GM21528 (cell line): ENCODE data around the gene GSAP.

Experiments used
- ATAC-seq: cut with Tn5 transposase; IDR thresholded peaks from one replicate; pipeline ENCODE4 v1.9.1; 2021; ENCODE audit warnings: mild to moderate bottlenecking, moderate library complexity; ENCODE audit not compliant: unreplicated experiment, low FRiP score

Gene GSAP

DNA sequence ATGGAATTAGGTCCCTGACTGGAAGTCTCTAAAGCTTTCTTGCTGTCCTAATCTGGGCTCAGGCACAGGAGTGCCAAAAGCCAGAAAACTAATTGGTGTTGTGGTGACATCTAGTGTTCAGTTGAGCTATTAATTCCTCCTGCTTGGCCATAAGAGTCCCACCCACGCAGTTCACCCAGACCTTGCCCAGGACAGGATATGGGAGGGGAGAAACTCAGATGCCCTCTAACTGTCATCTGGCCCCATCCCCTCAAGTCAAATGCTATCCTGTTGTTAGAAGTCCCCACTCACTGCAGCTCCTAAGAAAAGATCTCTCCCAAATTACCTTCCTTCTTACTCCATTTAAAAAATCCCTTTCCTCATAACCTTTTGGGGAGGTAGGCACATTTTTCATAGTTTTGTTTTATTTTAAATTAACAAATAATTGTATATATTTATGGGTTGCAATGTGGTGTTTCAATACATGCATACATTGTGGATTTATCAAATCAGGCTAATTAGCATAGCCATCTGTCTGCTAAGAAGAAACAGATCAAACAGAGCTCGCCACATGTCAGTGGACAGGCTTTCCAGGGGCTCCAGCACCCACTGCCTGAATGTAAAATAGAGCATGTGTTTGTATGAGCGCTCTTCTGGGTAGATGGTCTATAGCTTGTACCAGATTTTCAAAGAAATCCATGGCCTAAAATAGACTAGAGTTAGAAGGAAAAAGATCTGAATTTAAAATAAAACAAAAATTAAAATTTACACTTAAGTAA is 84.0 kb downstream of the GSAP start:
- ATAC-seq: peak; percentile 77

DNA sequence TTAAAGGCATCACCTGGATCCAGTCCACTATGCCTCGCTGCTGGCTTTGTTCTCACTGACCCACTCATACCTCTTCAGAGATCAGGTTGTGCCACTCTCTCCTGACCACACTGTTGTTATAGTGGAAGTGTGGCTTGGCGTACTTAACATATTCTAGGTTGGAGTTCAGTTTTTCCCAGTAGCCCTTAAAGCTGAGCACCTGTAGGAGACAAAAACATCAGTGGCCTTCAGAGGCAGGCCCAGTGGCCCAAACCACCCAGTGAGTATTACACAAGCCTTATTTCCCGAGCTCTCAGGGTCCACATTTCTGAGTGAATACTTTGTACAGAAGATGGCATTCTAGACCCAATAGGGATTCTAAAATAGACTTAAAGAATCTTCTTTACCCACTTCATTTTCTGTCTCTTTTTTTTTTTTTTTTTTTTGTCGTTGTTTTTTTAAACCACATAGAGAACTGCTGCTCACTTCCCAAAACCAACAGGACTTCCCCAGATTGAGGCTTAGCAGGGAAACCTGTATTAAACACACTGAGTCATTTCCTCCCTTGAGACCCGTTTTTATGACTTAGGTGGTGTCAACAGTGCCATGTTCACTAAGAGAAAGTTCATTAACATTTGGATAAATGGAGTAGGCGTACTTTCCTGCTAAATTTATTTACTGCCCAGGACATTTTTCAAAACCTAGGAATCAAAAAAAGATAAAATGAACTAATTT is 85.8 kb downstream of the GSAP start:
- ATAC-seq: peak; percentile 51

DNA sequence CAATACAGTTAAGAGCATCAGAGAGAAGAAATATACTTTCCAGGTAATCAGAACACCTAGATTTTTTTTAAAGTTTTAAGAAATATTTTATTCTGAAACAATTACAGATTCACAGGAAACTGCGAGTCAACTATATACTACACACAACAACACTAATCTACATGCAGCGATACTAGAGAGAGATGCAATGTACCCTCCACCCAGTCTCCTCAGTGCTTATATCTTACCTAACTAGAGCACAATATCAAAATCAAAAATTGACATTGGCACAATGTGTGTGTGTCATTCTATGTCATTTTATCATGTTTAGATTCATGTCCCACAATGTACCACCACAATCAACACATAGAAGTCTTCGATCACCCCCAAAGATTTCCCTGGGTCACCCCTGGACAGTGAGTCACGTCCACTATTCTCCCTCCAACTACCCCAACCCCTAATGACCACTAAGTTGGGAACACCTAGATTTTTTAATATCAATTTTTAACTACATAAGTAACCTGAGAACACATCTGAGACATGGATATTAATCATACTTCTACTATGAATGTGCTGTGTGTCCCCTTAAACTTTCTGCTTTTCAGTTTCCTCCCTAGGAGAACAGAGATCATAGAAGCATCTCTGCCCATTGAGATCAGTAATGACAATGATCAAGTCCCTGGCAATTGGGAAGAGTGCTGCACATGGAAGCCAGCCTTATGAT is 86.5 kb downstream of the GSAP start:
- peak; percentile 5 for ATAC-seq

DNA sequence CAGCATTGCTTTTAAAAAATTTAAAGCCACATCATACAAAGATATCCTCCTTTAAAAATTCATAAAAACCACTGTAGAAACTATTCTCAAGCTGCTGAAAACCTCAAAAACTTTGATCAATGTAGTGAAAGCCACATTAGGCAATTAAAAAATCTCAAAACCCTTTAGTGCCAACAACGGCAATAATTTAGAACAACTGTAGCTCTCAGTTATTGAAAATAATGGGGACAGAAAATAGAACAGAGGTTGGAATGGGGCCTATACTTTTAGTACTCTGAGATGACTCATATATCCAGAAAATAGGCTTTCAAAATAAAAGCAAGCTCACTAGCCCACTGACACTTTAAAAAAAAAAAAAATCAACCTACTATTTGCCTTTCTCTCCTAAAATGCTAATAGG is 87.5 kb downstream of the GSAP start:
- no peak for ATAC-seq

DNA sequence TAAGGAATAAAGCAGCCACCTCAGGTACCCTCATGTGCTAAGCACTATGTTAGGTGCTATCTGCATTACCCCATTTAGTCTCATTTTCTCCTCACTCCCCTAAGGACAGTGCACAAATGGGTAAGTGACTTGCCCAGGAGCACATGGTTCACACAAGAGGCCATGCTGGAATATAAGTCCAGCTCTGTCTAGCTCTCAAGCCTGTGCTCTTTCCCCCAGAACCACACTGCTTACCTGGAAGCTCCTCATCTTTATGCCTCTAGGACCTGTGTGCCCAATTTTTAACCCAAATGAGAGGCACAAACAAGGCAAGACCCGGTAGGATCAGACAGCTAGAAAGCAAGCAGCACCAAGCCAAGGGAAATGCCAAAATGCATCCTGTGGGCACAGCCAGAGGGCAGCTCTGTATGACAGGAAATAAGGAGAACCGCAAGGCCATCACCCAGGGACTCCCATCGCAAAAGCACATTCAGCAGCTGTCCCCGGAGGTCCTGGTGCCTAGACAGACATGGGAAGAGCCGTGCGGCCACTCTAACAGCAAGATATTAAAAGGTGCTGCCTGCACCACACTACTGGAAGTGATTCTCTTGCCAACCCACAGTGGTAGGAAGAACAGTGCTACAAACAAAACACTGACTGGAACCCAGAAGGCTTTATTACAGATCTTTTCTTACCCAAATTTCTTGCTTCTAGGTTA is 88.1 kb downstream of the GSAP start:
- ATAC-seq: no peak

DNA sequence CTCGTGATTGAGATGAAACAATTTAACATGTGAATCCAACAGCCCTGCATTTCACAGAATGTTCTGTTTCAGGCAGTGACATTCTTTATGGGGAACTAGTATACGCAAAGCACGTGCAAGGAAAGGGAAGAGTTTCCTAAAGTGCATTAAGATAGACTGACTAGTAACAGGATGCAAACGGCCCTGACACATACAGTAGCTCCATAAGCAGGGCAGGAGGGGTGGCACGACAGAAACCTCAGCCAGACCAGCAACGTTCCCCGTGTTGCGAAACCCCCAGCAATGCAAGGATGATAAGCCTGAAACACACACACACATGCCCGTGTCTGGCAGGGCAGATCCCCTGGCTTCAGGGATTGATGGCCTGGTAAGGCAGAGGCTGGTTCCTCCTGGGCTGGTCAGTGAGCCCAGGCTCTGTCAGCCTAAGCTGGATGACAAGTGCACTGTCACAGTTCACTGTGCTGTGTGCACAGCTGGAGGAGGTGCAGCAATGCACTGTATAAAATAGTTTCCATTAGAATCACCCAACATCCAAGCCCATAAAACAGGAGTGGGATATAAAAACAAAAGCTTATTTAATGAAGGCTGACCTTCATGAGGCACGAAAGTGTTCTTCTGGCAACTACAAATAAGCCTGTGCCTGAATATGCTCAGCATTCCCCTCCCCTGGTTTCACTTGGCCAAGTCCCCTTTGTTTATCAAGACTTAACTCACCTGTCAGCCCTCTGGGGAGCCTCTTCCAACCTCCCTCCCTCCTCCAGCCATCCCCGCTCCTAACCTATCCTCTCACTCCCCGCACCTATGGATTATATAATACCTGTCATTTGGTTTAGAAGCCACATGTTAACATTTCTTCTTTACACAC is 88.8 kb downstream of the GSAP start:
- ATAC-seq: no peak

DNA sequence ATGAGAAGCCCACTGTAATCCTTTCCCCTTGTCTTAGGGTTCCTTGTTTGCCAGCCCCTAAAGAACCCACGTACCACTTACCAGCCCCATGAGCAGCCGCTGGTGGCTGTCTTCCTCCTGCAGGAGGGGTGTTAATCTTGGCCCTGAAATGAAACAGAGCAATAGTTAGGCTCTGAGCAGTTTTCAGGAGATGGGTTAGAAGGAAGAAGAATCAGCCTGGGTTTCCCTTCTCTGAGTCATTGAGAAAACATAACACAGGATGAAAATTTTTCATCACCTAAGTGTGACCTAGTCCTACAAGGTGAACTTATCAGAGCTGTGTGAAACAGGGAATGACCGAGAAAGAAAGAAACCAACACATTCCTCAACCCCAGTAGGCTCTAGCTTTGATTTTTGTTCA is 90.0 kb downstream of the GSAP start:
- ATAC-seq: no peak

DNA sequence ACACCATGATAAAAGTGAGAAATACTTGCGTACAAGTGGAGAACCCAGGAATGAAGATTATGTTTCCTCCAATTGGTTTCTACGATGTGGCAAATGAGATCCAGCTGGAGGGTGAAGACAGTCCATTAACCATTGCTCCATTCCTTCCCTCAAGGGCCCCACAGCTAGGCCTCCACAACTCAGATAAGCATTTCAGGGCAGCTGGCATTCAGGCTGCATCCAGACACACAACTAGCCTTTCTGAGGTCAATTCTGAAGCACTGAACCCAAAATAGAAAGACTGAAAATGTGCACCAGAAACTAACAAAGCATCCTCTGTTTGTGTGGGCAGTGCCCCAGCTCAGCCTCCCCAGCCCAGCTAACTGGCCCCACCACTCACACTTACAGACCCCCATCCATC is 94.8 kb downstream of the GSAP start:
- ATAC-seq: no peak

DNA sequence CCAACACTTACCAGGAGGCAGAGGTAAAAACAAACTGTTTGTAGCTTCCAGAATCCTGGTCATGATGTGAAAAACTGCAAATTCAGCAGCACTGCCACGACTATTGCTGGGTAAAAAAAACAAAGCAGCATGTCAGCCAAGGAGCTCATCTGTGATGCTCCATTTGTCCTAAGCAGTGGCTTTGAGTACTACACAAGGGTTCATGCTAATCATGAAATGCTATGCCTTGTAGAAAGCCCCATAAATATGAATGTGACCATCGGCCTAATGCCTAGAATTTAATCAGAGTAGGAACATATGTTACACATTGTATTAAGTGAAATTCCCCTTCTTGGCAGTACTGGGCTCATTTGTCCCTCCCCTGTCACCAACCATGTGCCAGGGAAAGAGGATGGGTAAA is 95.4 kb downstream of the GSAP start:
- no peak for ATAC-seq

DNA sequence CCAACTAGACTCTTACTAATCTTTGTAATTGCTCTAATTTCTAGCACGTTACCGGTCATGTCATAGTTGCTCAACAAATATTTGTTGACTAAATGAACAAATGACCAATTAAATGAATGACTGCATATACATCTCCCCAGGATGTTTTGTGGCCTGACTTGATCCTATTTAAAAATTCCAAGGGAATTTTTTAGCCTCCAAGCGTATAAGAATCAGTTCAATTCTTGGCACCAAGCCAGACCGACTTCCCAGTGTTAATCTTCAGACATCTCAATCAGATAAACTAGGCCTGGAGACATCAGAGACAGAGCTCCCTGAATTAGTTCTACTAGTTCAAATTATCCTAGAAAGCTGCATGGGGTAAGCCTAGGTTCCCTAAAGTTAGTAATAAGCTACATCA is 96.0 kb downstream of the GSAP start:
- no peak for ATAC-seq

DNA sequence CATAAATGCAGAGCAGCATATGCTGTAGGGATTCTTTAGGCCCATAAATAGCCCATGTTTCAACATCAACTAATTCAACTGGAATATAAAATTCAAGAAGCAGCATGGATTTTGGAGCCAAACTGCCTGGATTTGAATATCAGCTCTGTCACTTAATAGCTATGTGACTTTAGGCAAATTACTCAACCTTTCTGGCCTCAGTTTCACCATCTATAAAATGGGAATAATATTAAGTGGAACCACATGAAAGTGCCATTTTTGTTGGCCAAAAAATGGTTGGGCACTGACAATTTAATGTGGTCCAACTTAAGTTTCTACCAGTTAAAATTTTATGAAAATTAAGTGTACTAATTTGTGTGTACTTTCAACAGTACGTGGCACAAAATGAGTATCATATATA is 98.1 kb downstream of the GSAP start:
- ATAC-seq: no peak

DNA sequence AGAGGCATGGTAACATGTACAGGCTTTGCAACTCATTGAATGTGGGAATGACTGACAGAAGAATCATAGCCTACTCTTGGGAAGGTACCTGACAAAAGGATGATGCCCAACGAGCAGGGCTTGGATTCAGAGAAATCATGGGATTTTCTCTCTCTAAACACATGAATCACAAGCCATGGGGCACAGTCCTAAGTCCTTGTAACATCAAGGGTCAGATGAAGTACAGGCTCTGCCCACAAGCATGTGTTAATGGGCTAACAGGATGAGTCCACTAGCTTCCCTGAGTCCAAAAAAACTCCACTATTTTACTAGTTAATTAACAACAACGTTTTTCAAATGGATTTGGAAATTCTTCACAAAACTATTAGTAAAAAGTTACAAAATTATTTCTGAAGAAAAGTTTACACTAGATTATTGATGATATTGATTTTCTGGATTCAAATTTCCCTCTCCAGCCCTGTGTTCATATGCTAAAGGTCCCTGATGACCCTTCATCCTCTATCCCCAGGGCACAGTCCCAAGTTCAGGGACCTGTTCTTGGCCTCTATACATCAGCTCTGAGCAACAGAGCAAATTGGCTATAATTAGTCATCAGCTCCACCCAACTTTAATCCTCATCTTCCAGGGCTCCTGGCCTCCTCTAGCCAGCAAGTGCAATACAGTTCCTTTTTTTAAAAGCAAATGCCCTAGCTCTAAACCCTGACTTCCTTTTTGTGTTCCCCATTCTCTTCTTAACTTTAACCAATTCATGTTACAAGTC is 99.8 kb downstream of the GSAP start:
- ATAC-seq: no peak

DNA sequence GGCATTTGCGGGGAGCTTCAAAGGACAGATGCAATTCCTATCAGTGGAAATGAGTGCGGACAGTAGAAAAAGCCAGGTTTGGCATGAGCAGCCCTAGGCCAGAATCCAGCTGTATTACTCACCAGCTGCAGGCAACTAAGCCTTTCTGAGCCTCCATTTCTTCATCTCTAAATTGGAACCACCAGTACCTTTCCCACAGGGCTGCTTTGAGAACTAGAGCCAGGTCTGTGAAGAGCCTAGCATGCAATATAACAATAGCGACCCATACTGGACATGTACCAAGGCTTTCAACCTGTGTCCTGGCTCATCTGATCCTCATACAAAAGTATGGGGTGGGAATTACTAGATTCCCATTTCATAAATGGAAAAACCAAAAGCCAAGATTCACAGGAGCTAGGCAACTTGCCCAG is 101.0 kb downstream of the GSAP start:
- ATAC-seq: no peak

DNA sequence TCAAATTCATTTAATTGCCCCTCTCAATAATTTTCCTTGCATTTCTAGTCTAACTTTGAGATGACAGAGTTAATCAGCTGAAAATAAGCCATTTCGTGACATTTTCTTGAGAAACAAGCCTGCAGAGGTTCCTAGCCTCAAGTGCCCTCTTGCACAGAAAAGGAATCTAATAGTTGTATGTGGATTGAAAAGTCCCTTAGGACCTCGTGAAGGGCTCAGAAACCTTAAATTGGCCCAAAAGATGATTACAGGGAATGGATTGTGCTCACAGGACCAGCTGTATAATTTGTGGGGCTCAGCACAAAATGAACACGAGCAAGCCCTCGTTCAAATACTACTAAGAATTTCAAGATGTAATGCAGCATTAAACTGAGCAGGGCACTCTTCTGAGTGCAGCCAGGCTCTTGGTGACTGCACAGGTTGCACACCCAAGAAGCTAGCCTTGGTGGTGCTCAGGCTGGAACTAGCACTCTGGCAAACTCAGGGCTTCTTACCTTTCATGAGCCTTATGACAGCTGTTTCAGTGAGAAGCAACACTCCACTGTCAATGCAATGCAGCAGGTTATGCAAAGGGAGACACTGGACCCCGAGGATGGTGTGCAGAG is 102.2 kb downstream of the GSAP start:
- ATAC-seq: no peak

DNA sequence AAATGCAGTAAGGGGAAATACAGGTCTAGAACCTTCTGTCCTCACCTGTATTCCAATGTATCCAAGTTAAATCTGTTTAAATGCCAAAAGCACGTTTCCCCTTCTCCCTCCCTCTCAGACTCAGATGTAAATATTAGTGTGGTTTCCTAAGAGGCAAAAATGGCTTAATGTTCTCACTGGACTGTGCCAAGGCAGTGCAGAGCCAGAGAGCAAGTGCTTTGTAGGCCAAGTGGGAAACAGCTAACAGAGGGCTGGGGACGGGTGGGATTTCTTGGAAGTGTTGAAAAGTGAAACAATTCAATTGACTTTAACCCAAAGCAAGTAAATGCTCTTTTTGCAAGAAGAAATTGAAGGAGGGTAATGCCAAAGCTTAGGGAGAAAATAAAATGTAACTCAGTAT is 103.1 kb downstream of the GSAP start:
- ATAC-seq: no peak

DNA sequence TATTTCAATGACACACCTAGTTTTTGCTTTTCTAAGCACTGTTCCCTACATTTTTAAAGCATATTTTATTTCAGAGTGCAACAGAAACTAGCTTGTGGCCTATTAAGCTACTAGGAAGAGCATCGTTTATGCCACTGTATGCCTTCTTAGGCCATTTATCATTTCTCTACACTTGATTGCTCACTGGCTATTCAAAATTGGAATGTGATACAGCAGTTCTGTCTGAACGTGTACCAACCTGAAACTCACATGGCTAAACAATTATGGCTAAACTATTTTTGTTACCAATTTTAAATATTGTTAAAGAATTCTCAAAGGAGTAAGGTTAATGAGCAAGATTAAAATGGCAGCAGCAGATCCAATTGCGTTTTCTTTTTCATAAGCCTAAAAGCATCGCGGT is 105.2 kb downstream of the GSAP start:
- ATAC-seq: no peak

DNA sequence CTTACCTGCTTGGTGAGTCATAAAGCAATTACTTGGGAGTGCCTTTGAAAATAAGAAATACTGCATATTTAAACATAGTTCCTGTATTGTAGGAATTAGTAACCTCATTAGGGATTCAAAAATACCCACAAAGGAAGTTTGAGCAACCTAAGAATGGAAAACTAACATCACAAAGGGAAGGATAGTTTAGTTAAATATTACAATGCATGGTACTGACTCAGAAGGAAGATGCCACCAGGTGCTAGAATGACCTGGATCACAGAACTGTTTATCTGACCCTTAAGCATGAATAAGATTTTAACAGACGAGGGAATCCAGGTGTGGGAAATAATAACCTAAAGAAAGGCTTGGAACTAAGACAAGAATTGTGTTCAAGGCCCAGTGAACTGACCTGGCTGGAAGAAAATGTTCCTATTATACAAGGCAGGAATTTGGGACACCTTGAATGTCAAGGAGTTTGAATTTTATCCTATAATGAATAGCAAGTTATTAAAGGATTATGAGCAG is 106.4 kb downstream of the GSAP start:
- no peak for ATAC-seq

DNA sequence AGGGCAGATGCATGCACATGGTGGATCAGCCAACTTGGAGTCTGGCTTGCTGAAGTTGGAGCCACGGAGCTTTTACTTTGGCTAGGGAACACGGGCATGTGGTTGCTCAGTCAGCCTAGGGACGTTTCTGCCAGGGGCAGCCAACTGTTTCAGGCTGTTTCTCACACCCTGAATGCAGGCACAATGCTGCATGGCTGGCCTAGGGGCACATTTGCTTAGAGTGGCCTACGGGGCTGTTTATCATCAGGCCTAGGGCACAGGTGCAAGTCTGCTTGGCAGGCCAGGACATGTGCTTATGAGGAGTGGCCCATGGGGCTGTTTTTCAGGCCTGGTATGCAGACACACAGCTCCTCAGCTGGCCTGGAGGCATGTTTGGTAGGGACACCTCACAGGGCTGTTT is 107.4 kb downstream of the GSAP start:
- ATAC-seq: no peak
